NCI-H187 (cell line): Measurements from ENCODE around the gene EVI5.
"Not testable (repeated sequence)": the region's sequence is repeated elsewhere in the genome, so short reads cannot be mapped to it uniquely, and the experiment has no call there.

Experiments
- DNase-seq, 2 experiments: peaks; one replicate each; lab custom pipeline; 2025; lab: John Stamatoyannopoulos, UW

Gene EVI5

GRCh38 chr1:92690212-92690906 is 94.5 kb downstream of the EVI5 start:
- no peak for DNase-seq

- DNase-seq: no peak
These were observed 104.9 kb downstream of the EVI5 start for GRCh38 chr1:92679980-92680379.

GRCh38 chr1:92663775-92664174 is 121.1 kb downstream of the EVI5 start:
- no peak for DNase-seq

- DNase-seq: no peak
These were observed 122.9 kb downstream of the EVI5 start for GRCh38 chr1:92662048-92662447.

GRCh38 chr1:92657701-92658100 is 127.2 kb downstream of the EVI5 start:
- no peak for DNase-seq

GRCh38 chr1:92655197-92655801 is 129.6 kb downstream of the EVI5 start:
- no peak for DNase-seq

- DNase-seq: no peak
These were observed 131.1 kb downstream of the EVI5 start for GRCh38 chr1:92653605-92654381.

GRCh38 chr1:92640686-92641085 is 144.2 kb downstream of the EVI5 start:
- not testable (repeated sequence) for DNase-seq

GRCh38 chr1:92638498-92638897 is 146.4 kb downstream of the EVI5 start:
- DNase-seq: no peak

GRCh38 chr1:92635203-92635602 is 149.7 kb downstream of the EVI5 start:
- not testable (repeated sequence) for DNase-seq

GRCh38 chr1:92623187-92623778 is 161.6 kb downstream of the EVI5 start:
- DNase-seq: no peak

GRCh38 chr1:92619466-92620189 is 165.3 kb downstream of the EVI5 start:
- no peak for DNase-seq

GRCh38 chr1:92601044-92601443 is 183.9 kb downstream of the EVI5 start:
- no peak for DNase-seq

- DNase-seq: no peak
These were observed 185.7 kb downstream of the EVI5 start for GRCh38 chr1:92599184-92599583.

GRCh38 chr1:92589361-92589760 is 195.5 kb downstream of the EVI5 start:
- DNase-seq: not testable (repeated sequence)

- DNase-seq: no peak
These were observed 197.5 kb downstream of the EVI5 start for GRCh38 chr1:92587445-92587844.

GRCh38 chr1:92585831-92586230 is 199.1 kb downstream of the EVI5 start:
- no peak for DNase-seq

GRCh38 chr1:92584810-92585209 is 200.1 kb downstream of the EVI5 start:
- DNase-seq: not testable (repeated sequence)

- no peak for DNase-seq
These were observed 200.8 kb downstream of the EVI5 start for GRCh38 chr1:92583821-92584760.

- no peak for DNase-seq
These were observed 207.5 kb downstream of the EVI5 start for GRCh38 chr1:92577261-92577895.
